ENCODE results near the gene IGSF23. TPM values are rescaled to one million over a fixed set of nuclear protein-coding genes. Genes with fewer than 3 reads are reported as not detected.
A peak's percentile ranks its signal among the peaks of the same experiment; 100 is the strongest.
"Not testable (repeated sequence)": the region's sequence is repeated elsewhere in the genome, so short reads cannot be mapped to it uniquely, and the experiment has no call there.

The IGSF23 gene
- total RNA-seq, 1 donor from 2014 or later: not detected

GRCh38 chr19:44664976-44665375 is 51.6 kb downstream of the IGSF23 start:
- DNase-seq (ENCODE audit: low spot score): no peak

DNA sequence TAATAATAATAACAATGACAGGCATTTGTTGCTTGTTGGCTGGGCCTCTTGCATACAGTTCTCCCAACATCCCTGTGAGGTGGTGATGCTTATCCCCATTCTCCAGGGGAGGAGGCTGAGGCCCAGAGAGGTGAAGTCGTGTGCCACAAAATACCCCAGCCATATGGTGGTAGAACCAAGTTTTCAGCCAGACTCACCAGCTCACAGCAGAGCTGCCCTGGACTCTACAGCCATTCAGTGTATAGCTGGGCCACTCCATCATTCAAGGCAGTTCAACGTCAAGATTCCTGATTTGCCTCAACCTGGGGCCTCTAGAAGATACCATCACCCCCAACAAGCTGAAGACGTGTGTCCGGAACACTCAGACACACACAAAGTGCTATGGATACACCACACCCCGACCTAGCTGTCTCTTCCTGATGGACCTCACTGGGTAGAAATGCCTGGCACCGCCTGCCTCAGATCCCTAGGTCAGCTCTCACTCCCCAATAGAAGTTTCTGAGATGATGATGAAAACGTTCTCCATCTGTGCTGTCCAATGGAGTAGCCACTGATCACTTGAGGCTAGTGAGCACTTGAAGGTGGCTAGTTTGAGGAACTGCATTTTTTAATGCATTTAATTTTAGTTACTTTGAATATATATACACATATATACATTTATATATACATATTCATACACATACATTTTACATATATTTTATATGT is 53.6 kb downstream of the IGSF23 start:
- DNase-seq (ENCODE audit: low spot score): no peak

- no peak for DNase-seq (ENCODE audit: low spot score)
These were observed 55.8 kb downstream of the IGSF23 start for GRCh38 chr19:44668985-44669764.

DNA sequence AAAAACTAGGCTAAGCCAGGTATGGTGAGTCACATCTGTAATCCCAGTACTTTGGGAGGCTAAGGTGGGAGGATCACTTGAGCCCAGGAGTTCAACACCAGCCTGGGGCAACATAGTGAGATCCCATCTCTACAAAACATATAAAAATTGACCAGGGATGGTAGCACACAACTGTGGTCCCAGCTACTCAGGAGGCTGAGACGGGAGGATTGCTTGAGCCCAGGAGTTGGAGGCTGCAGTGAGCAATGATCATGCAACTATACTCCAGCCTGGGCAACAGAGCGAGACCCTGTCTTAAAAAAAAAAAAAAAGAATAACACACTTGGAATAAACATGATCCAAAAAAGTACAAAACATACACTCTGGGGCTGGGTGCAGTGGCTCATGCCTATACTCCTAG is 56.7 kb downstream of the IGSF23 start:
- DNase-seq (ENCODE audit: low spot score): not testable (repeated sequence)

- no peak for DNase-seq (ENCODE audit: low spot score)
These were observed 58.0 kb downstream of the IGSF23 start, which contains the start of gene CEACAM19 for GRCh38 chr19:44671400-44671799. Gene CEACAM19, plus strand, starts transcription at chr19:44671482. Its CDS starts 450 bp downstream, at chr19:44671932.

GRCh38 chr19:44672226-44672625 is 58.9 kb downstream of the IGSF23 start:
- no peak for DNase-seq (ENCODE audit: low spot score)

DNA sequence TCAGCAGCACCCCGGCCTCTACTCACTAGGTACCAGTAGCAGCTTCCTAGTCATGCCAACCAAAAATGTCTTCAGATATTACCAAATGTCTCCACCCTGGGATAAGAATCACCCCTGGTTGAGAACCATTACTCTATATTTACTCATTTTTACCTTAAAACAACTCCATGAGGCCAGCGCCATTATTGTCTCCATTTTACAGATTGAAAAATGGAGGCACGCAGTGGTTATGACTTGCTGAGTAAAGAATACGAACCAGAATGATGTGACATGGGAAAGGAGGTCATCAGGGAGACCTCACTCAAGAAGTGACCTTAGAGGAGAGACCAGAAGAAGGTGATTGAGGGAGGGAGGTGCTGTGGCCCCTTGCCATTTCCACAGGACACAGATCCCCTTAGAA is 60.1 kb downstream of the IGSF23 start:
- DNase-seq (ENCODE audit: low spot score): no peak

- no peak for DNase-seq (ENCODE audit: low spot score)
These were observed 62.2 kb downstream of the IGSF23 start for GRCh38 chr19:44675521-44675920.

GRCh38 chr19:44677019-44677811 is 63.9 kb downstream of the IGSF23 start:
- DNase-seq (ENCODE audit: low spot score): no peak

- no peak for DNase-seq (ENCODE audit: low spot score)
These were observed 67.2 kb downstream of the IGSF23 start for GRCh38 chr19:44680536-44680935.

- no peak for DNase-seq (ENCODE audit: low spot score)
These were observed 68.8 kb downstream of the IGSF23 start for GRCh38 chr19:44681992-44682790.

- DNase-seq (ENCODE audit: low spot score): no peak
These were observed 69.4 kb downstream of the IGSF23 start for GRCh38 chr19:44682807-44683206.

DNA sequence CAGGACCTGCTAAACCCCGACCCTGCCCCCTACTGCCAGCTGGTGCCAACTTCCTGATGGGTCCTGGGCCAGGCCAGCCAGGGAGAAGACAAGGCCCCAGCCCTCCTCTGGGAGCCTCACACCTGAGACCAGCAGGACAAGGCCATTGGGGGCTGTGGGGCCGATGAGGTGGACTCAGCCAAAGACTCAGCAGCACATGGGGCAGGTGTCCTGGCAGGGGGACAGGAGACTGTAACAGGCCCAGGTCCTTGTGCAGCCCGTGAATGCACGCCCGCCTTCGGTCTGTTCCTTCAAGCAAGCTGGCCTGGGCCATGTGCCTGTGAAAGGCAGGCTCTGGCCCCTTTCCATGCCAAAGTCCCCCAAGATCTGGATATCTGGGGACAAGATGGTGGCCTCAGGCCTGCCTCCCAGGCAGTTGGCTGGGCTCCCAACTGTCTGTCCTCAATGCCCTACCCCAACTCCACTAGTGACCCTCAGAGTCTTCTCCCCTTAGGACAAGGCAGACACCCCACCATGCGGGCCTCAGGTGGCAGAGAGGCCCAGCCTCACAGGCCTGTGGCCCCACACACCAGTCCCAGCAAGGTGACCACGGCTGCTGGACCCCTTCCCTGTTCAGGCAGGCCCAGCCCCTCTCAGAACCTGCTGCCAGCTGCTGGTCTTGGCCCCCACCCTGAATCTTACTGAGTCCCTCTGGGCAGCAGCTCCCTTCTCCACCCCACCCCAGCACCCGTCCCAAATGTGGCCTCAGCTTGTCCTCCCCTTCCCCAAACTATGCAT is 70.3 kb downstream of the IGSF23 start:
- DNase-seq (ENCODE audit: low spot score): no peak

DNA sequence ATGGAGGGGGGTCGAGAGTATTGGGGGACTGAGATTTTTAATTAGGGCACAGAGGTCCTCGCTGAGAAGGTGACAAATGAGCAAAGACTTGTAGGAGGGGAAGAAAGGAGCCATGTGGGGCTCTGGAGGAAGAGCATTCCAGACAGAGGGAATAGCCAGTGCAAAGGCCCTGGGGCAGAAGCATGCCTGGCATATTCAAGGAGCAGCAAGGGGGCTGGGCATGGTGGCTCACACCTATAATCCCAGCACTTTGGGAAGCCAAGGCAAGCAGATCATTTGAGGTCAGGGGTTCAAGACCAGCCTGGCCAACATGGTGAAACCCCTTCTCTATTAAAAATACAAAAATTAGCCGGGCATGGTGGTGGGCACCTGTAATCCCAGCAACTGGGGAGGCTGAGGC is 71.0 kb downstream of the IGSF23 start:
- not testable (repeated sequence) for DNase-seq (ENCODE audit: low spot score)

GRCh38 chr19:44684892-44685863 is 71.8 kb downstream of the IGSF23 start:
- peak; percentile 29 for DNase-seq (ENCODE audit: low spot score)

DNA sequence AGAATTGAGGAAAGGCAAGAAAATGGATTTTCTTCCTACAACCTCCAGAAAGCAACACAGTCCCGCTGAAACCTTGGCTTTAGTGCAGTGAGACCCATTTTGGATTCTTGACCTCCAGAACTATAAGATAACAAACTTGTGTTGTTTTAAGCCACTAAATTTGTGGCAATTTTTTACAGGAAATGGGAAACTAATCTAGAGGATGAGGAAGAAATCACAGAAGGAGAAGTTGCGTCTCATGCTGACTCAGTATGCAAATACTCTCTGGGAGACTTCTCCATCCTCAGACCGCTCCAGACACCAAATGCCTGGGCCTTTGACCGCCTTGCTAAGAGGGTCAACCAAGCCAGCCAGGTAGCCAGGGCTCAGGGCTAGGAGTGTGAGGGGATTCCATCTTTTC is 72.5 kb downstream of the IGSF23 start:
- DNase-seq (ENCODE audit: low spot score): no peak

Measured in mucosa of gallbladder (tissue), 1 donor.